Glomerular visceral epithelial cell (primary cell): Measurements from ENCODE around the gene CIP2A.
"Not testable (repeated sequence)": the region's sequence is repeated elsewhere in the genome, so short reads cannot be mapped to it uniquely, and the experiment has no call there.

Experiments
- DNase-seq: peaks from one replicate; pipeline ENCODE4 v3.0.0-alpha.2; 2016; ENCODE audit errors: extremely low spot score

CIP2A gene

GRCh38 chr3:108589081-108589997, at the start of gene CIP2A, which contains the start of gene DZIP3:
Gene CIP2A (minus strand): TSS chr3:108589438. CDS start chr3:108589375, 63 bp downstream.
Gene DZIP3 (plus strand): TSS chr3:108589722. CDS start chr3:108605407, 15,685 bp downstream.
- DNase-seq: peak; percentile 93

GRCh38 chr3:108629974-108630373, 40.7 kb upstream of the CIP2A start:
- no peak for DNase-seq

GRCh38 chr3:108623504-108623903, 34.3 kb upstream of the CIP2A start:
- no peak for DNase-seq

- no peak for DNase-seq
Observed at GRCh38 chr3:108620250-108620649, 31.0 kb upstream of the CIP2A start.

- not testable (repeated sequence) for DNase-seq
Observed at GRCh38 chr3:108616090-108616489, 26.9 kb upstream of the CIP2A start.

GRCh38 chr3:108610651-108611050, 21.4 kb upstream of the CIP2A start:
- no peak for DNase-seq

- DNase-seq: no peak
Observed at GRCh38 chr3:108608750-108609149, 19.5 kb upstream of the CIP2A start.

- DNase-seq: no peak
Observed at GRCh38 chr3:108605491-108605890, 16.3 kb upstream of the CIP2A start.

- no peak for DNase-seq
Observed at GRCh38 chr3:108605028-108605427, 15.8 kb upstream of the CIP2A start.

GRCh38 chr3:108603691-108604090, 14.5 kb upstream of the CIP2A start:
- DNase-seq: no peak

GRCh38 chr3:108602935-108603294, 13.7 kb upstream of the CIP2A start:
- DNase-seq: no peak

- DNase-seq: no peak
Observed at GRCh38 chr3:108602249-108602934, 13.2 kb upstream of the CIP2A start.

- DNase-seq: no peak
Observed at GRCh38 chr3:108599677-108600409, 10.6 kb upstream of the CIP2A start.

GRCh38 chr3:108598375-108598774, 9.1 kb upstream of the CIP2A start:
- no peak for DNase-seq

- no peak for DNase-seq
Observed at GRCh38 chr3:108595321-108595720, 6.1 kb upstream of the CIP2A start.

GRCh38 chr3:108590460-108590859, 1.2 kb upstream of the CIP2A start:
- DNase-seq: no peak

GRCh38 chr3:108589998-108590323, 723 bp upstream of the CIP2A start:
- no peak for DNase-seq

- DNase-seq: no peak
Observed at GRCh38 chr3:108588601-108589000, 637 bp downstream of the CIP2A start.

- DNase-seq: no peak
Observed at GRCh38 chr3:108578064-108578463, 11.2 kb downstream of the CIP2A start.

GRCh38 chr3:108569336-108569735, 19.9 kb downstream of the CIP2A start:
- DNase-seq: no peak

- no peak for DNase-seq
Observed at GRCh38 chr3:108566599-108566998, 22.6 kb downstream of the CIP2A start.

GRCh38 chr3:108565506-108565905, 23.7 kb downstream of the CIP2A start:
- no peak for DNase-seq
